Endothelial cell of umbilical vein (primary cell): Measurements from ENCODE around the gene ODF2L. TPM values are rescaled to one million over a fixed set of nuclear protein-coding genes. Genes with fewer than 3 reads are reported as not detected.

ENCODE experiments used
- BruUV-seq: library from RNA; stranded (reverse); fragments of 400-500 nt; replicated peaks from 2 replicates; lab custom pipeline; 2021; lab: Mats Ljungman, UMichigan
- CTCF ChIA-PET: fragments of 300-600, 350-600 bp; sonication (Branson Sonifier 250); formaldehyde crosslinking; loops from one replicate; lab custom pipeline; 2021; ENCODE audit warnings: antibody characterized with exemption, inconsistent platforms; lab: Charles Lee
- POLR2A ChIA-PET: fragments of 300-600, 350-600 bp; sonication (Branson Sonifier 250); formaldehyde crosslinking; loops from one replicate; lab custom pipeline; 2021; ENCODE audit warnings: antibody characterized with exemption, inconsistent platforms; lab: Charles Lee
- DNase-seq: peaks from one replicate; pipeline ENCODE4 v3.0.0-alpha.2; 2011; ENCODE audit warnings: low read depth, low spot score
- FAIRE-seq: peaks from 2 replicates; lab custom pipeline; 2011; peaks lifted over from hg19 to GRCh38; lab: Jason Lieb, UNC
- H2AFZ ChIP-seq: 2 replicates; pipeline ENCODE4 v1.6.0; 2012; ENCODE audit warnings: low read depth, low read length, control low read depth, inconsistent platforms
- H3K27ac ChIP-seq: 2 replicates; pipeline ENCODE4 v1.5.1; 2011; ENCODE audit warnings: low read depth, mild to moderate bottlenecking, control low read depth, low read length, moderate library complexity; ENCODE audit not compliant: insufficient read depth
- H3K27me3 ChIP-seq, 2 experiments: 2 replicates each; pipeline versions ENCODE4 v1.6.0 to v1.6.1; 2011; ENCODE audit warnings: low read length in 2 of 2, mixed read lengths in 1 of 2; ENCODE audit not compliant: control insufficient read depth in 2 of 2, insufficient read depth in 2 of 2
- H3K36me3 ChIP-seq, 2 experiments: 2 replicates in 1 of 2; 3 replicates in 1 of 2; pipeline ENCODE4 v1.5.1; 2011; ENCODE audit warnings: low read length in 2 of 2, mild to moderate bottlenecking in 1 of 2, moderate library complexity in 1 of 2; ENCODE audit not compliant: control insufficient read depth in 2 of 2, insufficient read depth in 2 of 2; ENCODE audit errors: extremely low read depth in 1 of 2
- H3K4me1 ChIP-seq: 3 replicates; pipeline ENCODE4 v1.5.1; 2011; ENCODE audit warnings: mild to moderate bottlenecking, low read length; ENCODE audit not compliant: control insufficient read depth, insufficient read depth; ENCODE audit errors: extremely low read depth
- H3K4me2 ChIP-seq: 2 replicates; pipeline ENCODE4 v1.6.1; 2011; ENCODE audit warnings: low read length, control low read depth, mixed read lengths; ENCODE audit not compliant: insufficient read depth
- H3K4me3 ChIP-seq, 3 experiments: fragments of 200-600 bp in 1 of 3; sonication (generic), shearing (Covaris generic) in 1 of 3; replicated peaks in 1 of 3; 2 replicates each; pipeline ENCODE4 v1.5.1; 2011 to 2016; ENCODE audit warnings: control low read depth in 3 of 3, low read length in 3 of 3, mild to moderate bottlenecking in 2 of 3, inconsistent platforms in 1 of 3, low read depth in 1 of 3, moderate library complexity in 1 of 3; ENCODE audit not compliant: insufficient read depth in 1 of 3
- H3K79me2 ChIP-seq: 2 replicates; pipeline ENCODE4 v1.6.0; 2012; ENCODE audit warnings: low read length, inconsistent platforms; ENCODE audit not compliant: control insufficient read depth, insufficient read depth
- H3K9ac ChIP-seq: replicated peaks from 2 replicates; pipeline ENCODE3; 2011; ENCODE audit warnings: low read length, control low read depth; ENCODE audit not compliant: insufficient read depth; ENCODE audit errors: extremely low read depth
- H3K9me1 ChIP-seq: replicated peaks from 3 replicates; pipeline ENCODE4 v1.6.0; 2011; ENCODE audit warnings: mild to moderate bottlenecking, low read length; ENCODE audit not compliant: control insufficient read depth, insufficient read depth; ENCODE audit errors: extremely low read depth
- H3K9me3 ChIP-seq: replicated peaks from 2 replicates; pipeline ENCODE4 v1.5.1; 2012; ENCODE audit warnings: low read length, inconsistent platforms; ENCODE audit not compliant: control insufficient read depth, insufficient read depth
- H4K20me1 ChIP-seq: replicated peaks from 2 replicates; pipeline ENCODE3; 2011; ENCODE audit warnings: mild to moderate bottlenecking, low read length; ENCODE audit not compliant: control insufficient read depth, insufficient read depth; ENCODE audit errors: extremely low read depth
- EZH2 ChIP-seq: IDR thresholded peaks from 2 replicates; pipeline ENCODE4 v1.6.1; 2012; ENCODE audit warnings: borderline replicate concordance, low read depth, mild to moderate bottlenecking, moderate library complexity, low read length, inconsistent platforms; ENCODE audit not compliant: severe bottlenecking
- FOS ChIP-seq: IDR thresholded peaks from 2 replicates; pipeline ENCODE4 v1.6.1; 2011; ENCODE audit warnings: mild to moderate bottlenecking, low read length, moderate library complexity, borderline replicate concordance; ENCODE audit not compliant: insufficient read depth
- GATA2 ChIP-seq: IDR thresholded peaks from 2 replicates; pipeline ENCODE4 v1.7.0; 2011; ENCODE audit warnings: low read depth, mild to moderate bottlenecking, moderate library complexity, mixed read lengths, low read length; ENCODE audit not compliant: insufficient read length, insufficient read depth
- JUN ChIP-seq: IDR thresholded peaks from 2 replicates; pipeline ENCODE4 v1.6.1; 2011; ENCODE audit warnings: borderline replicate concordance, low read depth; ENCODE audit not compliant: insufficient read length, insufficient read depth
- MYC ChIP-seq: IDR thresholded peaks from one replicate; pipeline ENCODE4 v1.6.1; 2011; ENCODE audit warnings: mild to moderate bottlenecking, low read depth, low read length
- POLR2A ChIP-seq: IDR thresholded peaks from 2 replicates; pipeline ENCODE4 v1.6.1; 2012; ENCODE audit warnings: low read depth, mild to moderate bottlenecking, control low read depth, low read length
- POLR2AphosphoS5 ChIP-seq: IDR thresholded peaks from 2 replicates; pipeline ENCODE4 v1.6.1; 2012; ENCODE audit warnings: low read depth, mild to moderate bottlenecking, control low read depth, low read length, moderate library complexity; ENCODE audit not compliant: insufficient read depth
- dilution Hi-C: fragments of 300-500 bp; cut with MboI; formaldehyde crosslinking; loops from one replicate; pipeline ENCODE4 v1.15.0; 2019; ENCODE audit warnings: low sequenced_read_pairs; ENCODE audit not compliant: extremely low pct_ligation_motif_present
- intact Hi-C: fragments of 100-400 bp; cut with micrococcal nuclease; formaldehyde crosslinking; loops from one replicate; pipeline ENCODE4 v1.10.0; 2022
- polyA plus RNA-seq, 4 experiments: library from polyadenylated mRNA; depleted of rRNA in 3 of 4; stranded (reverse) in 3 of 4; unstranded in 1 of 4; fragments of >200 nt; gene quantifications; 2 replicates each; pipeline versions ENCODE4 v1.2.1 to v1.2.3, GENCODE V29; 2011 to 2012; ENCODE audit warnings: missing spikeins in 1 of 4
- total RNA-seq: library from RNA; stranded (reverse); gene quantifications from 2 replicates; pipeline ENCODE4 v1.2.3, GENCODE V29; 2021
- TF ChIP-seq, protein P1 (sequence below), 2 donors: IDR thresholded peaks; 1 replicate in 1 of 2; 2 replicates in 1 of 2; pipeline ENCODE4 v1.5.1; 2011; ENCODE audit warnings: low read length in 2 of 2, mild to moderate bottlenecking in 2 of 2, moderate library complexity in 2 of 2, control low read depth in 1 of 2, inconsistent platforms in 1 of 2, low read depth in 1 of 2; ENCODE audit not compliant: insufficient read depth in 1 of 2; ENCODE audit errors: extremely low read depth in 1 of 2
- TF ChIP-seq, protein P2 (sequence below): IDR thresholded peaks from 2 replicates; pipeline ENCODE4 v1.6.1; 2011; ENCODE audit not compliant: insufficient read depth, insufficient read length

The ODF2L gene
- total and polyA plus RNA-seq, 2 donors (not counting 3 experiments of a cell fraction or from before 2014, with no cell fraction given), result 9.6 to 74.7 TPM

DNA sequence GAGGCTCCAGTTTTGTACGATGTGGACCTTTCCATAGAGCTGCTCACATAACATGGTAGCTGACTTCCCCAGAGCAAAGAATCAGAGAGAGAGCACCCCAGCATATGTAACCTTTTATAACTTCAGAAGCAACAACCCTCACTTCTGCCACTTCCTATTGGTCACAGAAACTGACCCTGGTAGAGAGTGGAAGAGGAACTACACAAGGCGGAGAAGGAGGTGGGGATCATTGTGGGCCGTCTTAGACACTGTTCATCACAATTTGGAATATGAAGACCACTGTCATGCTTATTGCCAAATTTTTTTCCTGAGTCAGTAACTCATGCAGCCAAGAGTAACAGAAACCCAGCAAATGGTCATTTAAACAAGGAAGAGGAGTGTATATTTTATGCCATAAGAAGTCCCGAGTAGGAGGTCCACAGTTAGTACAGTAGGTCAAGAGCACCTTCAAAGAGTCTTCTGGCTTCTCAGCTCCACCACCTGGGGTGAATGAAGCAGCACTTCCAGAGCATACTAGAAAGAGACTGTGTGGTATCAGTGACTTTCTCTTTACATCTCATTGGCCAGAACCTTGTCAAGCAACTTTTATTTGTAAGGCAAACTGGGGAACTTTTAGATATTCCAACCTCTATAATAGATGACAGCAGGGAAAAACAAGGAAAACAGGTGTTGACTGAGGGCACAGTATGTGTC, 71.8 kb downstream of the ODF2L start:
- no peaks in the 10 kb centered on the region for H3K36me3 ChIP-seq
- H2AFZ ChIP-seq, result no peak overlapping the region
- no peak overlapping the region for H3K9ac ChIP-seq
- H3K4me3 ChIP-seq, result no peak overlapping the region
- intact Hi-C loops, result no loop called here
- H4K20me1 ChIP-seq, result no peaks in the 10 kb centered on the region
- no peak overlapping the region for H3K4me2 ChIP-seq
- CTCF ChIA-PET, result no interaction called here
- H3K79me2 ChIP-seq, result no peaks in the 10 kb centered on the region
- FAIRE-seq, result no peak
- H3K4me1 ChIP-seq, result no peaks in the 10 kb centered on the region
- no TSS peak for BruUV-seq
- no peaks in the 10 kb centered on the region for H3K9me1 ChIP-seq
- no peaks in the 10 kb centered on the region for H3K27me3 ChIP-seq
- POLR2A ChIA-PET, result no interaction called here
- no peaks in the 10 kb centered on the region for H3K9me3 ChIP-seq
- H3K27ac ChIP-seq, result no peak overlapping the region
- dilution Hi-C loops, result no loop called here
- no peak for DNase-seq
- TF ChIP-seq MYC (no peak), GATA2 (no peak), FOS (no peak), POLR2A (no peak), POLR2AphosphoS5 (no peak), EZH2 (no peak), JUN (no peak)
- TF ChIP-seq, protein P1, sequence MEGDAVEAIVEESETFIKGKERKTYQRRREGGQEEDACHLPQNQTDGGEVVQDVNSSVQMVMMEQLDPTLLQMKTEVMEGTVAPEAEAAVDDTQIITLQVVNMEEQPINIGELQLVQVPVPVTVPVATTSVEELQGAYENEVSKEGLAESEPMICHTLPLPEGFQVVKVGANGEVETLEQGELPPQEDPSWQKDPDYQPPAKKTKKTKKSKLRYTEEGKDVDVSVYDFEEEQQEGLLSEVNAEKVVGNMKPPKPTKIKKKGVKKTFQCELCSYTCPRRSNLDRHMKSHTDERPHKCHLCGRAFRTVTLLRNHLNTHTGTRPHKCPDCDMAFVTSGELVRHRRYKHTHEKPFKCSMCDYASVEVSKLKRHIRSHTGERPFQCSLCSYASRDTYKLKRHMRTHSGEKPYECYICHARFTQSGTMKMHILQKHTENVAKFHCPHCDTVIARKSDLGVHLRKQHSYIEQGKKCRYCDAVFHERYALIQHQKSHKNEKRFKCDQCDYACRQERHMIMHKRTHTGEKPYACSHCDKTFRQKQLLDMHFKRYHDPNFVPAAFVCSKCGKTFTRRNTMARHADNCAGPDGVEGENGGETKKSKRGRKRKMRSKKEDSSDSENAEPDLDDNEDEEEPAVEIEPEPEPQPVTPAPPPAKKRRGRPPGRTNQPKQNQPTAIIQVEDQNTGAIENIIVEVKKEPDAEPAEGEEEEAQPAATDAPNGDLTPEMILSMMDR (IDR thresholded peaks at IDR 0.05; ENCODE audit: extremely low read depth in 1 of 2, insufficient read depth in 1 of 2, low read depth in 1 of 2, low read length in 2 of 2), result no peak
- TF ChIP-seq, protein P2, sequence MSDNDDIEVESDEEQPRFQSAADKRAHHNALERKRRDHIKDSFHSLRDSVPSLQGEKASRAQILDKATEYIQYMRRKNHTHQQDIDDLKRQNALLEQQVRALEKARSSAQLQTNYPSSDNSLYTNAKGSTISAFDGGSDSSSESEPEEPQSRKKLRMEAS, result no peak
